WTC11 (cell line): ENCODE results near the gene DARS2.
"Not testable (repeated sequence)": the region's sequence is repeated elsewhere in the genome, so short reads cannot be mapped to it uniquely, and the experiment has no call there.

Experiments
- CREM ChIP-seq: sonication (generic); formaldehyde crosslinking; IDR thresholded peaks from 2 replicates; pipeline ENCODE4 v1.8.1; 2022; ENCODE audit warnings: mild to moderate bottlenecking, missing genetic modification reagents, moderate library complexity
- OVOL2 ChIP-seq: fragments of 250-450 bp; sonication (Bioruptor Pico); IDR thresholded peaks from 2 replicates; pipeline ENCODE4 v1.9.0; 2021; ENCODE audit warnings: mild to moderate bottlenecking, borderline replicate concordance

DNA sequence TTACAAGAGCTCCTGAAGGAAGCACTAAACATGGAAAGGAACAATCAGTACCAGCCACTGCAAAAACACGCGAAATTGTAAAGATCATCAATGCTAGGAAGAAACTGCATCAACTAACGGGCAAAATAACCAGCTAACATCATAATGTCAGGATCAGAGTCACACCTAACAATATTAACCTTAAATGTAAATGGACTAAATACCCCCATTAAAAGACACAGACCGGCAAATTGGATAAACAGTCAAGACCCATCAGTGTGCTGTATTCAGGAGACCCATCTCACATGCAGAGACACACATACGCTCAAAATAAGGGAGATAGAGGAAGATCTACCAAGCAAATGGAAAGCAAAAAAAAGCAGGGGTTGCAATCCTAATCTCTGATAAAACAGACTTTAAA lies 10.8 kb upstream of the DARS2 start:
- not testable (repeated sequence) for TF ChIP-seq OVOL2 (CRISPR knock-in tag); CREM
